GM15510 (cell line): Measurements from ENCODE around the gene SNX33.

Source experiments
- POLR2A ChIP-seq: IDR thresholded peaks from 3 replicates; pipeline ENCODE4 v1.6.1; 2011; ENCODE audit warnings: borderline replicate concordance; ENCODE audit not compliant: insufficient read length; ENCODE audit errors: extremely low read depth

The SNX33 gene

GRCh38 chr15:75685195-75685594 is 37.5 kb downstream of the SNX33 start:
- no peak for TF ChIP-seq POLR2A

- TF ChIP-seq POLR2A: no peak
Measured at GRCh38 chr15:75687486-75688277, 40.0 kb downstream of the SNX33 start.

GRCh38 chr15:75688278-75688557 is 40.5 kb downstream of the SNX33 start:
- TF ChIP-seq POLR2A: no peak

GRCh38 chr15:75688831-75689230 is 41.1 kb downstream of the SNX33 start:
- no peak for TF ChIP-seq POLR2A

GRCh38 chr15:75693501-75694240 is 46.0 kb downstream of the SNX33 start:
- no peak for TF ChIP-seq POLR2A

GRCh38 chr15:75694241-75695182 is 46.8 kb downstream of the SNX33 start:
- TF ChIP-seq POLR2A: no peak

GRCh38 chr15:75695220-75695619 is 47.5 kb downstream of the SNX33 start:
- no peak for TF ChIP-seq POLR2A

GRCh38 chr15:75695634-75696310 is 48.1 kb downstream of the SNX33 start:
- TF ChIP-seq POLR2A: no peak

GRCh38 chr15:75696311-75696720 is 48.6 kb downstream of the SNX33 start:
- peak; percentile 26 for TF ChIP-seq POLR2A

- no peak for TF ChIP-seq POLR2A
Measured at GRCh38 chr15:75696854-75697259, 49.1 kb downstream of the SNX33 start.

GRCh38 chr15:75697523-75697922 is 49.8 kb downstream of the SNX33 start:
- no peak for TF ChIP-seq POLR2A

GRCh38 chr15:75702436-75702835 is 54.7 kb downstream of the SNX33 start:
- TF ChIP-seq POLR2A: no peak

GRCh38 chr15:75704263-75704615 is 56.5 kb downstream of the SNX33 start:
- TF ChIP-seq POLR2A: no peak

GRCh38 chr15:75704618-75705017 is 56.9 kb downstream of the SNX33 start:
- no peak for TF ChIP-seq POLR2A
